Nephron progenitor cell (in vitro differentiated cells): ENCODE measurements around the gene CDH6.

Experiments
- DNase-seq: peaks from one replicate; pipeline ENCODE4 v3.0.0; 2021
- H3K27ac Mint-ChIP-seq: 2 replicates; pipeline ENCODE4 v1.8.0; 2021; ENCODE audit warnings: mild to moderate bottlenecking, moderate library complexity, mixed read lengths
- H3K27me3 Mint-ChIP-seq: 2 replicates; pipeline ENCODE4 v1.8.0; 2021; ENCODE audit warnings: mild to moderate bottlenecking, low read depth, mixed read lengths; ENCODE audit not compliant: poor library complexity
- H3K36me3 Mint-ChIP-seq: 2 replicates; pipeline ENCODE4 v1.8.0; 2021; ENCODE audit warnings: low read depth, mixed read lengths
- H3K4me1 Mint-ChIP-seq: 2 replicates; pipeline ENCODE4 v1.8.0; 2021; ENCODE audit warnings: mixed read lengths
- H3K4me3 Mint-ChIP-seq: 2 replicates; pipeline ENCODE4 v1.8.0; 2021; ENCODE audit warnings: mild to moderate bottlenecking, moderate library complexity, mixed read lengths
- H3K9me3 Mint-ChIP-seq: 2 replicates; pipeline ENCODE4 v1.8.0; 2021; ENCODE audit warnings: mild to moderate bottlenecking, moderate library complexity, mixed read lengths
- TF ChIP-seq, protein P1 (sequence below): fragments of 200-600 bp; sonication (generic); IDR thresholded peaks from 2 replicates; pipeline ENCODE4 v1.5.0; 2021; ENCODE audit warnings: antibody characterized with exemption

Gene CDH6

DNA sequence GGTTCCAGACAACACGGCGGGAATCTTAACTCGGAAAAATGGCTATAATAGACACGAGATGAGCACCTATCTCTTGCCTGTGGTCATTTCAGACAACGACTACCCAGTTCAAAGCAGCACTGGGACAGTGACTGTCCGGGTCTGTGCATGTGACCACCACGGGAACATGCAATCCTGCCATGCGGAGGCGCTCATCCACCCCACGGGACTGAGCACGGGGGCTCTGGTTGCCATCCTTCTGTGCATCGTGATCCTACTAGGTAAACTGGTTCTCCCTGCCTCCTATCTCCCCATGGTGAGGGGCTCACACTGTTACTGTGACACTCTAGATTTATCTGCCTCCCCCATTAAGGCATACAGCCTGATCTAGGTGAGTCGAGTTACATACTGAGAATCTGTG, 124.2 kb downstream of the CDH6 start:
- Mint-ChIP-seq H3K4me1 (no peaks in the 10 kb centered on the region), H3K27ac (peak overlapping the region; percentile 40), H3K36me3 (peaks cover 58% of the 10 kb centered on the region), H3K4me3 (no peak overlapping the region), H3K9me3 (no peaks in the 10 kb centered on the region), H3K27me3 (no peaks in the 10 kb centered on the region)
- no peak for DNase-seq
- TF ChIP-seq, protein P1, sequence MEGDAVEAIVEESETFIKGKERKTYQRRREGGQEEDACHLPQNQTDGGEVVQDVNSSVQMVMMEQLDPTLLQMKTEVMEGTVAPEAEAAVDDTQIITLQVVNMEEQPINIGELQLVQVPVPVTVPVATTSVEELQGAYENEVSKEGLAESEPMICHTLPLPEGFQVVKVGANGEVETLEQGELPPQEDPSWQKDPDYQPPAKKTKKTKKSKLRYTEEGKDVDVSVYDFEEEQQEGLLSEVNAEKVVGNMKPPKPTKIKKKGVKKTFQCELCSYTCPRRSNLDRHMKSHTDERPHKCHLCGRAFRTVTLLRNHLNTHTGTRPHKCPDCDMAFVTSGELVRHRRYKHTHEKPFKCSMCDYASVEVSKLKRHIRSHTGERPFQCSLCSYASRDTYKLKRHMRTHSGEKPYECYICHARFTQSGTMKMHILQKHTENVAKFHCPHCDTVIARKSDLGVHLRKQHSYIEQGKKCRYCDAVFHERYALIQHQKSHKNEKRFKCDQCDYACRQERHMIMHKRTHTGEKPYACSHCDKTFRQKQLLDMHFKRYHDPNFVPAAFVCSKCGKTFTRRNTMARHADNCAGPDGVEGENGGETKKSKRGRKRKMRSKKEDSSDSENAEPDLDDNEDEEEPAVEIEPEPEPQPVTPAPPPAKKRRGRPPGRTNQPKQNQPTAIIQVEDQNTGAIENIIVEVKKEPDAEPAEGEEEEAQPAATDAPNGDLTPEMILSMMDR = no peak

DNA sequence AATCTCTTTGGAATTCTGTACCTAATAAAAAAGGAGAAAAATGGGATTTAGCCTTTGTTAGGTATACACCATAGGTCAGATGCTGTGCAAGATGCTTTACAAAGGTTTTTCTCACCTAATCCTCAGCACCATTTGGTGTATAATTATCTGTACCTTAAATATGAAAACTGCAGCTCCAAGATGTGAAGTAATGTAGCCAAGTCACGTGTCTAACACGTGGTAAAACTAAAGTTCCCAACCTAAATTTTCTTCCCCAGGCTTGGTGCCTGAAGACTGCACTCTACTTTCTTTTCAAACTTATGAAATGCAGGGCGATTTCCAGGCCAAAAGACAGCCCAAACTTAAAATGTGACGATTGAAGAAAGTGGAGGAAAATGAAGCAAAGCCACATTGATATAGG, 125.8 kb downstream of the CDH6 start:
- H3K4me3 Mint-ChIP-seq = no peak overlapping the region
- TF ChIP-seq, protein P1 = no peak
- H3K36me3 Mint-ChIP-seq = peaks cover 56% of the 10 kb centered on the region
- DNase-seq = no peak
- no peaks in the 10 kb centered on the region for H3K9me3 Mint-ChIP-seq
- H3K4me1 Mint-ChIP-seq = no peaks in the 10 kb centered on the region
- no peak overlapping the region for H3K27ac Mint-ChIP-seq
- no peaks in the 10 kb centered on the region for H3K27me3 Mint-ChIP-seq

DNA sequence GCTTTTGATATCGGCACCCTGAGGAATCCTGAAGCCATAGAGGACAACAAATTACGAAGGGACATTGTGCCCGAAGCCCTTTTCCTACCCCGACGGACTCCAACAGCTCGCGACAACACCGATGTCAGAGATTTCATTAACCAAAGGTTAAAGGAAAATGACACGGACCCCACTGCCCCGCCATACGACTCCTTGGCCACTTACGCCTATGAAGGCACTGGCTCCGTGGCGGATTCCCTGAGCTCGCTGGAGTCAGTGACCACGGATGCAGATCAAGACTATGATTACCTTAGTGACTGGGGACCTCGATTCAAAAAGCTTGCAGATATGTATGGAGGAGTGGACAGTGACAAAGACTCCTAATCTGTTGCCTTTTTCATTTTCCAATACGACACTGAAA, 129.5 kb downstream of the CDH6 start:
- Mint-ChIP-seq H3K36me3 (peaks cover 33% of the 10 kb centered on the region), H3K9me3 (no peaks in the 10 kb centered on the region), H3K27me3 (no peaks in the 10 kb centered on the region), H3K4me3 (no peak overlapping the region), H3K4me1 (no peaks in the 10 kb centered on the region), H3K27ac (no peak overlapping the region)
- DNase-seq = no peak
- TF ChIP-seq, protein P1 = no peak

DNA sequence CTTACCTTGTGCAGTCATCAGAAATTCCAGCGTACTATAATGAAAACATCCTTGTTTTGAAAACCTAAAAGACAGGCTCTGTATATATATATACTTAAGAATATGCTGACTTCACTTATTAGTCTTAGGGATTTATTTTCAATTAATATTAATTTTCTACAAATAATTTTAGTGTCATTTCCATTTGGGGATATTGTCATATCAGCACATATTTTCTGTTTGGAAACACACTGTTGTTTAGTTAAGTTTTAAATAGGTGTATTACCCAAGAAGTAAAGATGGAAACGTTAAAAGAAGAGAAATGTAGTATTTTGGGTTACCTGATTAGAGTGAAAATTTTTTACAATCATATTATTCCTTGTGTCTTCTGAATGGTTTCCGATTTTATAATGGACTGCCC, 131.4 kb downstream of the CDH6 start:
- Mint-ChIP-seq H3K27ac (no peak overlapping the region), H3K4me3 (no peak overlapping the region), H3K9me3 (no peaks in the 10 kb centered on the region), H3K27me3 (no peaks in the 10 kb centered on the region), H3K36me3 (peaks cover 18% of the 10 kb centered on the region), H3K4me1 (no peaks in the 10 kb centered on the region)
- TF ChIP-seq, protein P1 = no peak
- DNase-seq = no peak

DNA sequence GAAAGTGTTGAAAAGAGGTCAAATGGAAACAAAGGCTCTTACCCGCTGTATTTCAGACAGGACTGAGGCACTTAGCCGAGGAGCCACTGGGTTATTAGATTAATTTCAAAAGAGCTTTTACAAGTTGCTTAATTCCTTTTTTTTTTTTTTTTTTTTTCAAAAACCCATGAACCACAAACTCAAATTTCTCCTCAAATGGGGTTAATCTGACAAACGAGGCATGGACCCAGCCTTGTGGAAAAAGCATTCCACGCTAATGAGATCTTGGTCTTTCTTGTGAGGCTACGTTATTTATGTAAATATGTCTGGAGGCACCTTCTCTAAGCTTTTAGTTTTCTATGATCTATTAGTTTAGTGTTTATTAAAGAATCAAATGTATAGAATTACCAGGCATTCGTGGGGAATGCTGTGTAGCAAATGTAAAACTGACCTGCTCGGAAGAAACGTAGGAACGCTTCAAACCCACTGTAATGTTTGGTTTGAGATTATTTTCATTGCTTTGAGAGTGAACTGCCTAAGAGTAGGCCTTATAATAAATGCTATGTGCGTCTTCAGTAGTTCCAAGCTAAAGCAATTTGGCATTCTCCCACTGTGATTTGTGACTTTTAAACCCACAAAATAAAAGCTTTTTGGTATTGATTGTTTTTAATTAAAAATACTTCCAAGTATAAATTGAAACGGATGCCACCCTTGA, 134.7 kb downstream of the CDH6 start:
- no peak overlapping the region for H3K27ac Mint-ChIP-seq
- peaks cover 9% of the 10 kb centered on the region for H3K36me3 Mint-ChIP-seq
- no peaks in the 10 kb centered on the region for H3K27me3 Mint-ChIP-seq
- H3K9me3 Mint-ChIP-seq = no peaks in the 10 kb centered on the region
- no peak overlapping the region for H3K4me3 Mint-ChIP-seq
- H3K4me1 Mint-ChIP-seq = peaks cover 4% of the 10 kb centered on the region
- TF ChIP-seq, protein P1 = no peak
- DNase-seq = no peak

DNA sequence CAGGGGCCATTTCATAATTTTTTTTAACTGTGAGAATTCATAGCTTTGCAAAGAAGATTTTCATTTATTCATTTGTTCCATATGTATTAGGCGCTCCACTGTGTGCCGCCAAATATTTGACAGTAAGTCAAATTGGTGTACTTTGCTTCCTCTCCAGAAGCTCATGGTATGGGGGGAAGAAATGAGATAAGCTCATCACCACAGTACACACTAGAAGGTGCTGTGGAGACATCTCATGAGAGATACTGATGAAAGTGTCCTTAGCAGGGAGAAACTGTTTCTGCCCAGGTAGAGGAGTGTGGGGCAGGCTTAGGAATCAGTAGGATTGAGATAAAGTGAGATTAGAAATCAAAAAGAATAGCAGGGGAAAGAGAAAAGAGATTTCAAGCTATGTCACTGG, 136.2 kb downstream of the CDH6 start:
- Mint-ChIP-seq H3K27me3 (no peaks in the 10 kb centered on the region), H3K36me3 (no peaks in the 10 kb centered on the region), H3K9me3 (no peaks in the 10 kb centered on the region), H3K4me3 (no peak overlapping the region), H3K4me1 (peaks cover 4% of the 10 kb centered on the region), H3K27ac (no peak overlapping the region)
- DNase-seq = no peak
- TF ChIP-seq, protein P1 = no peak
